ENCODE data around the gene CD33. TPM values are rescaled to one million over a fixed set of nuclear protein-coding genes. Genes with fewer than 3 reads are reported as not detected.
"Not testable (repeated sequence)": the region's sequence is repeated elsewhere in the genome, so short reads cannot be mapped to it uniquely, and the experiment has no call there.

The CD33 gene
- 1 to 10 TPM; 1.7 to 5.8 (median 3.8) TPM for total RNA-seq
- long read RNA-seq, result 0 reads

DNA sequence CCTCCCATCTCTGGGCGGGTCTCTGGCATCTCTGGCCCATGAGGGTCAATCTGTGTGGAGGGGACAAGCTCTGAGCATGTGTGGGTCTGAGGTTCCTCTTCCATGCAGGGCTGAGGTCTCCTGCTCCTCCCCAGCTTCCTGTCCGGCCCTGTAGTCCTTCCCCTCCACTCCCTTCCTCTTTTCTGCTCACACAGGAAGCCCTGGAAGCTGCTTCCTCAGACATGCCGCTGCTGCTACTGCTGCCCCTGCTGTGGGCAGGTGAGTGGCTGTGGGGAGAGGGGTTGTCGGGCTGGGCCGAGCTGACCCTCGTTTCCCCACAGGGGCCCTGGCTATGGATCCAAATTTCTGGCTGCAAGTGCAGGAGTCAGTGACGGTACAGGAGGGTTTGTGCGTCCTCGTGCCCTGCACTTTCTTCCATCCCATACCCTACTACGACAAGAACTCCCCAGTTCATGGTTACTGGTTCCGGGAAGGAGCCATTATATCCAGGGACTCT is at the start of gene CD33:
TSS of gene CD33 (plus strand) at position 183 of the 496 bp plus-strand sequence. CDS start at position 222, 39 bp downstream.
- H3K4me1 ChIP-seq; H3K27ac ChIP-seq; intact Hi-C loops (cut with DNase I); H3K27me3 ChIP-seq; H3K36me3 ChIP-seq; H3K9me3 ChIP-seq: not testable (repeated sequence)
- 39% methylated on average over 8 of the region's 11 CpGs for WGBS (ENCODE audit: insufficient coverage, low coverage, low lambda C conversion rate, missing lambda C conversion rate)
- peak within 1 kb of the TSS in 2 of 3 donors; percentile 3 to 33 for H3K4me3 ChIP-seq
- ATAC-seq, result peak; percentile 61 to 84 (median 72)
- DNase-seq, result peak in 1 of 3 donors; percentile 62

DNA sequence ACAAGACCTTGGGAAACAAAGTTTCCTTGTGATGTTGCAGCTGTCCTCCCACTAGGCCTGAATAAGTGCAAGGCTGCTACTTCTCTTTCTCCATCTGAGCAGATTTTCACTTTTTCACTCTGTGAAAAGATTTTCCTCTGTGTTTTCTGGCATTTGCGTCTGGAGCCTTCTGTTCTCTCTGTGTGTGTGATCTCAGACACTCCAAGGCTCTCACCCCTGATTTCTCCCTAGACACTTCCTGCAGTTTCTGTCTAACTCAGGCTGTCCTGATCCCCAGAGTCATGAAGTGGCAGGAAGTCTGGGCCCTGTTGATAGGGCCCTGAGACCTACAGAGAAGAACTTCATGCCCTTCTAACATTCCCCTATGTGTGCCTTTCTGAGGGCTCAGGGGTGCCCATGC is 45.6 kb upstream of the CD33 start:
- DNase-seq (no peak), ATAC-seq (peak in 2 of 4 donors; percentile 39 to 47)
- 15% methylated on average over 1 of the region's 1 CpG for WGBS (ENCODE audit: insufficient coverage, low coverage, low lambda C conversion rate, missing lambda C conversion rate)
- Histone ChIP-seq H3K27me3 (no peaks in the 10 kb centered on the region), H3K4me3 (no peak overlapping the region), H3K9me3 (no peaks in the 10 kb centered on the region), H3K4me1 (no peaks in the 10 kb centered on the region), H3K36me3 (no peaks in the 10 kb centered on the region), H3K27ac (no peak overlapping the region)
- TF ChIP-seq, protein P1, sequence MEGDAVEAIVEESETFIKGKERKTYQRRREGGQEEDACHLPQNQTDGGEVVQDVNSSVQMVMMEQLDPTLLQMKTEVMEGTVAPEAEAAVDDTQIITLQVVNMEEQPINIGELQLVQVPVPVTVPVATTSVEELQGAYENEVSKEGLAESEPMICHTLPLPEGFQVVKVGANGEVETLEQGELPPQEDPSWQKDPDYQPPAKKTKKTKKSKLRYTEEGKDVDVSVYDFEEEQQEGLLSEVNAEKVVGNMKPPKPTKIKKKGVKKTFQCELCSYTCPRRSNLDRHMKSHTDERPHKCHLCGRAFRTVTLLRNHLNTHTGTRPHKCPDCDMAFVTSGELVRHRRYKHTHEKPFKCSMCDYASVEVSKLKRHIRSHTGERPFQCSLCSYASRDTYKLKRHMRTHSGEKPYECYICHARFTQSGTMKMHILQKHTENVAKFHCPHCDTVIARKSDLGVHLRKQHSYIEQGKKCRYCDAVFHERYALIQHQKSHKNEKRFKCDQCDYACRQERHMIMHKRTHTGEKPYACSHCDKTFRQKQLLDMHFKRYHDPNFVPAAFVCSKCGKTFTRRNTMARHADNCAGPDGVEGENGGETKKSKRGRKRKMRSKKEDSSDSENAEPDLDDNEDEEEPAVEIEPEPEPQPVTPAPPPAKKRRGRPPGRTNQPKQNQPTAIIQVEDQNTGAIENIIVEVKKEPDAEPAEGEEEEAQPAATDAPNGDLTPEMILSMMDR (IDR thresholded peaks at IDR 0.05), result no peak
- TF ChIP-seq POLR2A (IDR thresholded peaks at IDR 0.05), result no peak
- intact Hi-C loops (cut with DNase I), result no loop called here

DNA sequence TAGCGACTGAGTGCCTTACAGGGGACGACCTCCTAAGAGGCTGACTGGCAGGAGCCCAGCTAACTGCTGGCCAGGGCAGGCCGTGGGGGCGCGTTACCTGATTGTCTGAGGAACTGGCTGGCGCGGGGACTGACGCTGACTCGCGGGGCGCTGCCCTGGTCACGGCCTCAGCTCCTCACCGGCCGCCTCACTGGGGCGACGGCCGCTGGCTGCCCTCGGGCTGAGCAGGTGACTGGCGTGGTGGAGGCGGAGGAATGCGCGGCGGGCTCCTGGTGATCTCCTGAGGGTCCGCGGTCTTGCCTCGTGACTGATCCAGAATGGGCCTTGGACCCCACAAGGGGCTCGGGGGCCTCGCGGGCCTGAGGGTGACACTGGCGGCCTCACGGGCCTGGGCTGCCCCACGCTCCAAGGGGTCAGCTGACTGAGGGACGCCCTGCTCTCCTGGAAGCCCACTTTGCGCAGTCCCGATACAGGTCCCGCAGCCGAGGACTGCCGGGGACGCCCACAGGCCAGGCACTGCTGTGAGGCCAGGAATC is 43.4 kb upstream of the CD33 start:
- no peak for TF ChIP-seq POLR2A (IDR thresholded peaks at IDR 0.05)
- TF ChIP-seq, protein P1 (IDR thresholded peaks at IDR 0.05), result no peak
- intact Hi-C loops (cut with DNase I), result no loop called here
- ATAC-seq, result no peak
- no peak for DNase-seq
- Histone ChIP-seq H3K4me1 (no peaks in the 10 kb centered on the region), H3K9me3 (no peaks in the 10 kb centered on the region), H3K27ac (no peak overlapping the region), H3K27me3 (no peaks in the 10 kb centered on the region), H3K4me3 (no peak overlapping the region), H3K36me3 (no peaks in the 10 kb centered on the region)
- WGBS (ENCODE audit: insufficient coverage, low coverage, low lambda C conversion rate, missing lambda C conversion rate), result 90% methylated on average over 2 of the region's 39 CpGs

DNA sequence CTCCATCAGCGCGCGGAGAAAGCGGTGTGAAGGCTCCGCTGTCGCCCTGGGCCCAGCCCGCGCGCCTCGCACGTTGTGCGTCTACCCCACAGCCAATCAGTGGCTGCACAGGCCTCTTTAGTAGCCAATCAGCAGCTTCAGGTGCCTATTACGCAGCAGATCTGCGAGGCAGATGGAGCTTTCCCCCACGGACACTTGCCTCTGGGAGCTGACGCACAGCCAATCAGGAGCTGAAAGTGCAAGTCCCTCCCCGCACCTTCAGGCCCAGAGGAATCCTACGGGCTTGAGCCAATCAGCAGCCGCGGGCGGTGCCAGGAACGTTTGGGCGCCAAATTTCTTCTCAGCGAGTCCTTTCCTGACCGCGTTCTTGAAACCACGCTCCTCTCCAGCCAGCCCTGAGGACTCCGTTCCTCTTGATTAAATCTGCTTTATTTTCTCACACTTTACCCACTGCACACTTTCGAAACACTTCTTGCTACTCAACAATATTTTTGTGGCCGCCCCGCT is 42.9 kb upstream of the CD33 start:
- ATAC-seq, result no peak

DNA sequence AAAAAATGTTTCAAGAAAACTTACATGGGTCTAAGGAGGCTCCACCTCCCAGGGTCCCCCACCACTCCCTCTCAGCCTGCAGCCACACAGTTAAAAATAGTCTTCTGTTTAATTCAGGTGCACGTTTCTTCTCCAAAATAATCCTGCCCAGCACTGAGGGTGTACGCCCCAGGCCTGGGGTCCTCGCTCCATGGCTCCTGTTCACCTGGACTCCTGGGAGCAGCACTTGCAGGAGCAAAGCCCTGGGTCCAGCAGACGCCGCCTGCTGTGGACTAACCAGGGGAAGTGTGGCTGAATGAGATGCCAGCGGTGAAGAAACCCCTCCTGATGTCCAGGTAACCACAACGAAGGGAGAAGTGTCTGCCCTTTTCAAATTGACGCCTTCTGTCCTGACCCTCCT is 41.3 kb upstream of the CD33 start:
- intact Hi-C loops (cut with DNase I), result no loop called here
- DNase-seq (no peak), ATAC-seq (no peak)
- Histone ChIP-seq H3K4me3 (no peak overlapping the region), H3K27me3 (no peaks in the 10 kb centered on the region), H3K9me3 (no peaks in the 10 kb centered on the region), H3K4me1 (no peaks in the 10 kb centered on the region), H3K27ac (no peak overlapping the region), H3K36me3 (no peaks in the 10 kb centered on the region)
- 36% methylated on average over 4 of the region's 8 CpGs for WGBS (ENCODE audit: insufficient coverage, low coverage, low lambda C conversion rate, missing lambda C conversion rate)
- TF ChIP-seq POLR2A (IDR thresholded peaks at IDR 0.05), result no peak
- TF ChIP-seq, protein P1 (IDR thresholded peaks at IDR 0.05), result no peak

More for the DNA sequence above, 42.9 kb upstream of the CD33 start:
- WGBS (ENCODE audit: insufficient coverage, low coverage, low lambda C conversion rate, missing lambda C conversion rate), result 72% methylated on average over 15 of the region's 31 CpGs
- Histone ChIP-seq H3K27ac (no peak overlapping the region), H3K4me3 (no peak overlapping the region), H3K4me1 (no peaks in the 10 kb centered on the region), H3K9me3 (no peaks in the 10 kb centered on the region), H3K27me3 (no peaks in the 10 kb centered on the region), H3K36me3 (no peaks in the 10 kb centered on the region)
- no peak for TF ChIP-seq POLR2A (IDR thresholded peaks at IDR 0.05)
- TF ChIP-seq, protein P1 (IDR thresholded peaks at IDR 0.05), result no peak
- intact Hi-C loops (cut with DNase I), result no loop called here
- DNase-seq, result no peak

All from right lobe of liver (tissue), 6 donors.